Peyer's patch (tissue), 4 donors: ENCODE data around the gene GABBR2. TPM values are rescaled to one million over a fixed set of nuclear protein-coding genes. Genes with fewer than 3 reads are reported as not detected.

Source experiments
- DNase-seq, 3 donors: peaks; one replicate each; pipeline ENCODE4 v3.0.0-alpha.2; 2017 to 2019
- H3K27ac ChIP-seq, 4 donors: fragments of 200-600 bp; sonication (generic); one replicate each; pipeline ENCODE4 v1.5.1; 2016 to 2019
- H3K27me3 ChIP-seq, 2 donors: fragments of 200-600 bp; sonication (generic); one replicate each; pipeline ENCODE4 v1.5.1; 2019
- H3K36me3 ChIP-seq, 3 donors: fragments of 200-600 bp; sonication (generic); one replicate each; pipeline ENCODE4 v1.5.1; 2016 to 2019
- H3K4me1 ChIP-seq, 4 donors: fragments of 200-600 bp; sonication (generic); one replicate each; pipeline ENCODE4 v1.5.1; 2016 to 2019
- H3K4me3 ChIP-seq, 4 donors: fragments of 200-600 bp; sonication (generic); 1 replicate in 3 of 4; 2 replicates in 1 of 4; pipeline ENCODE4 v1.5.1; 2016 to 2019; ENCODE audit warnings: mild to moderate bottlenecking in 1 of 4
- H3K9me3 ChIP-seq, 4 donors: fragments of 200-600 bp; sonication (generic); one replicate each; pipeline ENCODE4 v1.5.1; 2016 to 2019; ENCODE audit warnings: mild to moderate bottlenecking in 1 of 4
- CTCF ChIP-seq, 6 experiments: fragments of 450-650 bp in 4 of 6; fragments of 200-600 bp in 2 of 6; sonication (generic) in 1 of 6; IDR thresholded peaks; one replicate each; pipeline ENCODE4 v1.5.1; 2017 to 2019; ENCODE audit warnings: antibody characterized with exemption in 6 of 6, mild to moderate bottlenecking in 3 of 6, moderate library complexity in 1 of 6
- POLR2A ChIP-seq, 2 donors: fragments of 450-650 bp; IDR thresholded peaks; one replicate each; pipeline ENCODE4 v1.5.1; 2017; ENCODE audit warnings: antibody characterized with exemption in 2 of 2, mild to moderate bottlenecking in 2 of 2, moderate library complexity in 2 of 2
- total RNA-seq, 4 donors: library from RNA; depleted of rRNA; stranded (reverse); fragments of >200 nt; gene quantifications; one replicate each; pipeline ENCODE4 v1.1.0, GENCODE V29; 2016

GABBR2 gene
- total RNA-seq, 4 donors from 2014 or later = not detected

- no peaks in the 10 kb centered on the region for H3K27me3 ChIP-seq
- no peak overlapping the region for H3K4me3 ChIP-seq
- DNase-seq = no peak
- H3K9me3 ChIP-seq = peaks cover 0 to 5% (median 0%) of the 10 kb centered on the region in 4 donors
- TF ChIP-seq POLR2A (IDR thresholded peaks at IDR 0.05) (no peak), CTCF (IDR thresholded peaks at IDR 0.05) (no peak)
- H3K36me3 ChIP-seq = no peaks in the 10 kb centered on the region
- H3K27ac ChIP-seq = no peak overlapping the region
- H3K4me1 ChIP-seq = no peaks in the 10 kb centered on the region
These were observed 348.5 kb downstream of the GABBR2 start for GRCh38 chr9:98360176-98360708.

- no peaks in the 10 kb centered on the region for H3K4me1 ChIP-seq
- no peak for DNase-seq
- H3K36me3 ChIP-seq = no peaks in the 10 kb centered on the region
- H3K9me3 ChIP-seq = no peaks in the 10 kb centered on the region
- TF ChIP-seq CTCF (IDR thresholded peaks at IDR 0.05) = no peak
- no peak for TF ChIP-seq POLR2A (IDR thresholded peaks at IDR 0.05)
- H3K27ac ChIP-seq = no peak overlapping the region
- no peak overlapping the region for H3K4me3 ChIP-seq
- no peaks in the 10 kb centered on the region for H3K27me3 ChIP-seq
These were observed 349.2 kb downstream of the GABBR2 start for GRCh38 chr9:98359569-98359968.

GRCh38 chr9:98357921-98358535, 350.7 kb downstream of the GABBR2 start:
- Histone ChIP-seq H3K27me3 (no peaks in the 10 kb centered on the region), H3K4me3 (no peak overlapping the region), H3K9me3 (no peaks in the 10 kb centered on the region), H3K27ac (no peak overlapping the region), H3K4me1 (no peaks in the 10 kb centered on the region), H3K36me3 (no peaks in the 10 kb centered on the region)
- DNase-seq = no peak
- TF ChIP-seq POLR2A (IDR thresholded peaks at IDR 0.05) = no peak
- TF ChIP-seq CTCF (IDR thresholded peaks at IDR 0.05) = no peak

- Histone ChIP-seq H3K27me3 (no peaks in the 10 kb centered on the region), H3K9me3 (peaks cover 0 to under 1% (median 0%) of the 10 kb centered on the region in 4 donors), H3K4me3 (no peak overlapping the region), H3K27ac (no peak overlapping the region), H3K4me1 (no peaks in the 10 kb centered on the region), H3K36me3 (no peaks in the 10 kb centered on the region)
- DNase-seq = no peak
- TF ChIP-seq CTCF (IDR thresholded peaks at IDR 0.05) (no peak), POLR2A (IDR thresholded peaks at IDR 0.05) (no peak)
These were observed 351.6 kb downstream of the GABBR2 start for GRCh38 chr9:98356953-98357690.

GRCh38 chr9:98356326-98356725, 352.4 kb downstream of the GABBR2 start:
- no peak for DNase-seq
- Histone ChIP-seq H3K4me1 (no peaks in the 10 kb centered on the region), H3K9me3 (peaks cover 0 to 3% (median 0%) of the 10 kb centered on the region in 4 donors), H3K36me3 (no peaks in the 10 kb centered on the region), H3K4me3 (no peak overlapping the region), H3K27ac (no peak overlapping the region), H3K27me3 (no peaks in the 10 kb centered on the region)
- no peak for TF ChIP-seq POLR2A (IDR thresholded peaks at IDR 0.05)
- no peak for TF ChIP-seq CTCF (IDR thresholded peaks at IDR 0.05)
